GF-D8 (cell line): ENCODE measurements around the gene MCM3AP.
"Not testable (repeated sequence)": the region's sequence is repeated elsewhere in the genome, so short reads cannot be mapped to it uniquely, and the experiment has no call there.

Source experiments
- DNase-seq: peaks from one replicate; lab custom pipeline; 2025; lab: John Stamatoyannopoulos, UW

MCM3AP gene

DNA sequence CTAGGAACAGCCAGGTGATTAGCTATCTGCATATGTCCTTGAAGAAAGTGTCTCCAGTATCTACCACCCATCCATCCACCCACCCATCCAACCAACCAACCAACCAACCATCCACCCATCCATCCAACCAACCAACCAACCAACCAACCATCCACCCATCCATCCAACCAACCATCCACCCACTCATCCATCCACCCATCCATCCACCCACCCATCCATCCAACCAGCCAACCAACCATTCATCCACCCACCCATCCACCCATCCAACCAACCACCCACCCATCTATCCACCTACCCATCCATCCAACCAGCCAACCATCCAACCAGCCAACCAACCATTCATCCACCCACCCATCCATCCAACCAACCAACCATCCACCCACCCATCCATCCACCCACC, 26.2 kb upstream of the MCM3AP start:
- no peak for DNase-seq

DNA sequence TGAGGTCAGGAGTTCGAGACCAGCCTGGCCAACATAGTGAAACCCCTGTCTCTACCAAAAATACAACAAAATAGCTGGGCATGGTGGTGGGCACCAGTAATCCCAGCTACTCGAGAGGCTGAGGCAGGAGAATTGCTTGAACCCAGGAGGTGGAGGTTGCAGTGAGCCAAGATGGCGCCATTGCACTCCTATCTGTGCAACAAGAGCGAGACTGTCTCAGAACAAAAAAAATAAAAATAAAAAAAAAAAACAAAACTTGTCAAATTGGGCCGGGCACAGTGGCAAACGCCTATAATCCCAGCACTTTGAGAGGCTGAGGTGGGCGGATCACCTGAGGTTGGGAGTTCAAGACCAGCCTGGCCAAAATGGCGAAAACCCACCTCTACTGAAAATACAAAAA, 24.8 kb upstream of the MCM3AP start:
- DNase-seq: not testable (repeated sequence)

- DNase-seq: no peak
Observed at GRCh38 chr21:46308431-46308830, 23.0 kb upstream of the MCM3AP start.

DNA sequence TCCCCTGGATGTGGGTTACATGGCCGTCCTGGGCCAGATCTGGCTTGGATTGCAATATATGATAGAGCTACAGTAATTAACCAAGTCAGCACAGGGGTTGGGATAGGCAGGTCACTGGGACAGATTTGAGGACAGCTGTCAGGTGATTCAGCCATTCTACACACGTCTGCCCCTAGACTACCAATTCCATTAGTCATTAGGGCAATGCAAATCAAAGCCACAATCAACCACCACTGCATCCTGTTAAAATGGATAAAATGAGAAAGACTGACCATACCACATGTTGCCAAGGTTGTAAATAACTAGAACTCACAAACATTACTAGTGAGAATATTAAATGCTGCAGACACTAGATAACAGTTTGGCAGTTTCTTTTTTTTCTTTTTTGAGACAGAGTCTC, 22.2 kb upstream of the MCM3AP start:
- DNase-seq: no peak

DNA sequence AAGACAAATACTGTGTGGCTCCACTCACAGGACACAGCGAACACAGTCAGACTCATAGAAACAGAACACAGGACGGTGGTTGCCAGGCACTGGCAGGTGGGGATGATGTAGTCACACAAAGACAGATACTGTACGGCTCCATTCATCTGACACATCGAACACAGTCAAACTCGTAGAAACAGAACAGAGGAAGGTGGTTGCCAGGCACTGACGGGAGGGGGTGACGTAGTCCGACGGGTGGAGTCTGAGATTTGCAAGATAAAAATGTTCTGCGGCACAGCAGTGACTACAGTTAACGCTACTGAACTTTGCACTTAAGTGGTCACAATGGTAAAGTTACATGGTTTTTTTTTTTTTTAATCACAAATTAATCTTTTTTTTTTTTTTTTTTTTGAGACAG, 19.5 kb upstream of the MCM3AP start:
- no peak for DNase-seq

DNA sequence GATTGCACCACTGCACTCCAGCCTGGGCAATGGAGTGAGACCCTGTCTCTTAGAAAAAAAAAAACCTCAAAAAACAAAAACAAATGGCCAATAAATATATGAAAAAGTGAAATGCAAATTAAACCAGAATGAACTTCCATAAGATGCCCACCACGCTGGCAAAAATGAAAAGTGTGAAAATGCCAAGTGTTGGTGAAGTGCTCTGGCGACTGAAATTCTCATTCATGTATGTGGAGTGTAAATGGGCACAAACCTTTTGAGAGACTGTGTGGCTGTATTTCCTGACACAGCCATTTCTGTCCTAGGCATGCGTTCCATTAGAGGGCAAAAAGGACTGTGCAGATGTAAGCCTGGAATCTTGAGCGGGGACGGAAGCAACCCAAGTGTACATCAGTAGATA, 19.0 kb upstream of the MCM3AP start:
- no peak for DNase-seq

DNA sequence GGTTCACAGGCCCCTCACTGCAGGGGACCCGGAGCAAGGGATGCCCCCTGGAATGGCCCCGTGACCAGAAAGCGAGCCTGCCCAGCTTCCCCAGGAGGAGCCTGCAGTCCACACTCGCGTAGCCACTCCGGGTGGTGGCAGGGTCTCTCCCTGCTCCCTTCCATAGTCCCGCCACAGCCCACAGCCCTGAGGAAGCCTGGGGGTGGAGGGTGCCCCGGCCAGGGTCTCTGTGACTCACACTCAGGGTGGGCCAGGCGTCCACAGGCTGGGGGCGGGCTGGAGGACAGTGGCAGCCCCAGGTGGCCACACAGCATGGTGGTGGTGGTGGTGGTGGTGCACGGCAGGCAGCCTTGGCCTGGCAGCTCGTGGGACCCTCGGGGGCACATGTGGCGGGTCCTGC, 16.3 kb upstream of the MCM3AP start:
- DNase-seq: no peak

DNA sequence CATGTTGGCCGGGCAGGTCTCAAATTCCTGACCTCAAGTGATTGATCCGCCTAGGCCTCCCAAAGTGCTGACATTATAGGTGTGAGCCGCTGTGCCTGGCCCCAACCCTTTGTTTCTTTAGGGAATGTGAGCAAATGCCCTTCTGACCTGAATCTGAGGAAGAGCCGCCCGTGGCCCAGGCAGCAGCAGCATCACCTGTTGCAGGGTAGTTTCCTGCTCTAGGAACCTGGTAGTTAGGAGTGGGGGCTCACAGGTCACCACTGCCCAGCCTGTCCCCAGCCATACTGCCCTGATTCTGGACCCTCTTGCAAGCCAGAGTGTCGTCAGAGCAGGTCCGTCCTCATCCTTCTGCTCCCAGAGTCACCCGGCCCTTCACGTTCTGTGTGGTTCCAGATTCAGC, 13.8 kb upstream of the MCM3AP start:
- DNase-seq: no peak

DNA sequence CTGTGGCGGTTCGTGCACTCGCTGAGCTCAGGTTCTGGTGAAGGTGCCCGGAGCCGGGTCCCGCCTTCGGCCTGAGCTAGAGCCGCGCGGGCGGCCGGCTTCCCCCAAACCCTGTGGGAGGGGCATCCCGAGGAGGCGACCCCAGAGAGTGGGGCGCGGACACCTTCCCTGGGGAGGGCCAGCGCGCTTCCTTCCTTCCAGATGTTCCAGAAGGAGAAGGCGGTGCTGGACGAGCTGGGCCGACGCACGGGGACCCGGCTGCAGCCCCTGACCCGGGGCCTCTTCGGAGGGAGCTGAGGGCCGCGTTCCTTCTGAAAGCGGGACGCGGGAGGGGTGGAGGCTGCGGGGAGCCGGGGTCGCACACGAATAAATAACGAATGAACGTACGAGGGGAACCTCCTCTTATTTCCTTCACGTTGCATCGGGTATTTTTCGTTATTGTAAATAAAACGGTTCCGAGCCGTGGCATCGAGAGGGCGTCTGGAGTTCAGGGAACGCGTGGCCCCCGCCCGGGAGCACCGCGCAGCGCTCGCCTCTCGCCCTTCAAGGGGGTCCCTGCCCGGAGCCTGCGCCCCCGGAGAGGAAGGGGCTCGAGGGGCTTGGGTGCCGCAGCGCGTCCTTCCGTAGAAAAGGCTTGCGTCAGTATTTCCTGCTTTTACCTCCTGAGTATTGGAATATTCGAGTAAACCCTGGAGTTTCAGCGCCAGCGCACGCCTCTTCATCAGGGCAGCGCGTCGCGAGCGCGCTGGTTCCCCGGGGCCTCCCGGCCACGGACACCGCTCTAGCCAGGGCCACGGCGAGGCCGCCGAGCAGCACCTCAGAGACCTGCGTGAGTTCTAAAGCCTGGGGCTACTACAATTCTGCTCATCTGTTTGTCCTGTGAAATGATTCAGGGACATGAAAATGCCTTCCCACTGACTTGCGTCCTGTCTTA, 12.2 kb upstream of the MCM3AP start:
- peak; percentile 25 for DNase-seq

DNA sequence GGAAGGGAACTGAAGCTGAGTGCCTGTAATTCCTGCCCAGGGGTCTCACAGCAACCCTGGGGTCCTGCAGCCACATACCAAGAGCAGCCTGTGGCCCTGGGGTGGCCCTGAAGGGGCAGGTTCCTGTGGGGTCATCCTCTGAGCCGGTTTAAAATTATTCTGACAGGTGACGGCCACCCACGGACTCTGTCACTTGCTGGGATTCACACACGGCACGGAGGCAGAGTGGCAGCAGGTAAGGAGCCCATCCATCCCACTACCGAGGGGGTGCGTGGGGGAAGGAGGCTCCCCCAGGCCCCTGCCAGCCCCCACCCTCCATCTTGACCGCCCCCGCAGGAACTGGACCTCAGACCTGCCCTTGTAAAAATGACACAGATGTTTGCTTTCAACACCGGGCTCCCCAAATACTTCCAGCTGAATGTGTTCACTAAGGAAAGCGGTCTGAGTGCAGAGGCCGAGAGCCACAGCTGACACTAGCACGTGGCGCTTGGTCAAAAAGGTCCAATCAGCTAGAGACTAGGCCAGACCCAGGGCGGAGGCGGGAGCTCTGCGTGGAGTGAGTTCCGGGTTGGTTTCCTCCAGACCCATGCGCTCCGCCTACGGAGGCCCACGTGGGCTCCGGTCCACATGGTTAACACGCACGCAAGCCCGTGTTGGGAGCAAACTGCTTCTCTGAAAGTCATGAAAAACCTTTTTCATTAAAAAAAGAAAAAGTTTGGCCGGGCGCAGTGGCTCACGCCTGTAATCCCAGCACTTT, 10.8 kb upstream of the MCM3AP start:
- DNase-seq: peak; percentile 94

GRCh38 chr21:46295177-46295770, 9.9 kb upstream of the MCM3AP start:
- DNase-seq: peak; percentile 44

GRCh38 chr21:46294647-46295176, 9.3 kb upstream of the MCM3AP start:
- peak; percentile 52 for DNase-seq

- no peak for DNase-seq
Observed at GRCh38 chr21:46291561-46291960, 6.2 kb upstream of the MCM3AP start.

GRCh38 chr21:46289655-46290179, 4.3 kb upstream of the MCM3AP start:
- DNase-seq: no peak

DNA sequence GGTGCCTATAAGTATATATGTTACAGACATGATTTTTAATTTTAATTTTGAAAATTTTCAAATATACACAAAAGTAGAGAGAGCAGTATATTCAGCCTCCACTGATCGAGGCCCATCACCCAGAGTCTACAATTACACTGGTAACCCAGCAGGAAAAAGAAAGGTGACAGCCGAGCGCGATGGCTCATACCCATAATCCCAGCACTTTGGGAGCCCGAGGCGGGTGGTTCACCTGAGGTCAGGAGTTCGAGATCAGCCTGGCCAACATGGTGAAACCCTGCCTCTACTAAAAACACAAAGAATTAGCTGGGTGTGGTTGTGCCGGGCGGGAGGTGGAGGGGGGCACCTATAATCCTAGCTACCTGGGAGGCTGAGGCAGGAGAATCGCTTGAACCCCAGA, 2.1 kb upstream of the MCM3AP start:
- no peak for DNase-seq

DNA sequence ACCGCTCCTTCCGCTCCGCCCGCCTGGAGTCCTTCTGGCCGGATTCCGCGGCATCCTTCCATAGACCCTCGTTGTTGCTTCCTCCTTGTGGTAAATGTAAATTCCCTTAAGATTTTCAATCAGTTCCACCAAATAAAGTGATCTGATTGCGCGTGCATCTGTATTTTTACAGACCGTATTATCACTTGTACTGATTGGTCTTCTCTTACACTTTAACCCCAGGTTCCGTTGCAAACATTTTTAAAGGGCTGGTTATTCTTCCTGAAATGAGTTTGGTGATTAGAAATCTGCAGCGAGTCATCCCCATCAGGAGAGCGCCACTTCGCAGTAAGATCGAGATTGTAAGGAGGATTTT, 1.2 kb upstream of the MCM3AP start:
- DNase-seq: peak; percentile 65

DNA sequence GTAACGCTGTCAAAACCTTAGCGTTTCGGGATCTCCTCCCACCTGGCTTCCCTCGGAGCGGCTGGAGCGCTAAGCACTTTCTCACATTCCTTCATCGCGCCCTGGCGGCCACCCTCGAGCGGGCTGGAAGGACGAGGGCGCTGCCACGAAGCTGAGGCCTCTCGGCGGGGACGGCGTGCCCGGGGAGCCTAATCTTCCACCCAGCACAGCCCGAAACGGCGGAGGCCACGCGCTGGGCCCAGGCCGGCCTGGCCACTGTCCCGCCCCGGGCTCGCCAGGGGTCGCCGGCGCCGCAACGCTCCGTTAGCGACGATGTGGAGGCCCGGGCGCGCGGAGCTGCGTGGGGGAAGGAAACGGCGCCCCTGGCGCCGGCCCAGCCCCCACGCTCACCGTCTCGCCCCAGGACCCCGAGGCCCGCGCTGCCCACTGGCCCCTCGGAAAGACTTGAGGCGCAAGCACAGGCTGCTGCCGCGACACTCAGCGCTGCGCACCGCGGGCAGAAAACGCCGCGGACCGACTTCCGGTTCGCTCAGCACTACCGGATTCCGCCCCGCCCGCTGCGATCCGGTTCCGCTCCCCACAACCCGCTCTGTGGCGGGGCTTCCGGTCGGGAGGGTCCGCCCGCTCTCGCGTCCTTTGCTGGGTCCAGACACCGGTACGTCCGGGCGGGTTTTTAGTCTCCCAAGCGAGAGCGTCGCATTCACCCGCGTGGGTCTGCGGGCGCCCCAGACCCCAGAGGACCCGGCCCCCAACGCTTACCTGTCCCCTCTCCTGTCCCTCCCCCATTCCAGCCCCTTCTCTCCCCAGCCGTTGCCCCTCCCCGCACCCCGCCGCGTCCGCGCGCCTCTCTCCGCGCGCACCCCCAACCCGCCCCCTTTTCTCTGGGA, 593 bp upstream of the MCM3AP start, which contains the start of gene YBEY:
Gene YBEY (plus strand): TSS at position 582 of the 887 bp plus-strand sequence. CDS start 572 bp downstream, outside the sequence.
- DNase-seq: peak; percentile 67

DNA sequence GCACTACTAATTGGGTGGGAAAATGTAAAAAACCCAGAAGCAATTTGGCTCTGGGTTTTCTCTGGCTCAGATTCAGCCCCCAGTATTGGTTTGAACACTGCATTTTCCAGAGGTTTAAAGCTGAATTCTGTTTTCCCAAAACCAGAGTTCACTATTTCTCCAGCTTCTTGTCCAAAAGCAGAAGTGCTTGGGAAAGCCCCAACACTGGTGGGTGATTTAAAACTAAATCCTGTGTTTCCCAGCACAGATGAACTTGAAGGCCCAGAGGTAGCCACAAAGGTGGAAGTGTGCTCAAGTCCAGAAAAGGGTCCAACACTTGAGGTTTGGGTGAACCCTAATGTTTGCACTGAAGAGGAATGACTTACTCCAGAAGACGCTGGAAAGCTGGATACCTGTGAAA, 678 bp downstream of the MCM3AP start:
- DNase-seq: no peak

- no peak for DNase-seq
Observed at GRCh38 chr21:46284077-46284644, 1.2 kb downstream of the MCM3AP start.

GRCh38 chr21:46274797-46275390, 10.5 kb downstream of the MCM3AP start:
- DNase-seq: no peak
